GM21529 (cell line): ENCODE results near the gene LMF2.
"Not testable (repeated sequence)": the region's sequence is repeated elsewhere in the genome, so short reads cannot be mapped to it uniquely, and the experiment has no call there.

ENCODE experiments used
- ATAC-seq: cut with Tn5 transposase; IDR thresholded peaks from one replicate; pipeline ENCODE4 v1.9.1; 2021; ENCODE audit not compliant: unreplicated experiment

LMF2 gene

DNA sequence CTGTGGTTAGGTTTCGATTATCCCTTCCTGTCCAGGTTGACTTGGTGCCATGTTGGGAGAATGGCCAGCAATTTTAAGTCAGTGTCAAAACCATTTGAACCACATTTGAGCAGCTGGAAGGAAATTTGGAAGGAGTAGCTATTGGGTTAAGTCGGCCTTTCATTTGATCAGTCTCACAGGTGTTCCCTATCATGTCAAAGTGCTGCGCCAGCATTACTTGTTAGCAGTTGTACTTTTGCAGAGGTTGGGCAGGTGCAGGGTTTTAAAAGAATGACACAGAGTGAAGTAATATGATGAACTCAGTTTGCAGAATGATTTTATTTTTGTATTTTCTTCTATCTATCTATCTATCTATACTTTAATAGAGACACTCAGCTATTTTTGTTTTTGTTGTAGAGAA is 28.7 kb upstream of the LMF2 start:
- ATAC-seq, result no peak

- no peak for ATAC-seq
Observed at GRCh38 chr22:50535113-50535512, 27.6 kb upstream of the LMF2 start.

GRCh38 chr22:50533856-50534711 is 26.6 kb upstream of the LMF2 start:
- not testable (repeated sequence) for ATAC-seq

GRCh38 chr22:50532824-50533796 is 25.6 kb upstream of the LMF2 start:
- ATAC-seq, result no peak

- ATAC-seq, result no peak
Observed at GRCh38 chr22:50531962-50532674, 24.6 kb upstream of the LMF2 start.

DNA sequence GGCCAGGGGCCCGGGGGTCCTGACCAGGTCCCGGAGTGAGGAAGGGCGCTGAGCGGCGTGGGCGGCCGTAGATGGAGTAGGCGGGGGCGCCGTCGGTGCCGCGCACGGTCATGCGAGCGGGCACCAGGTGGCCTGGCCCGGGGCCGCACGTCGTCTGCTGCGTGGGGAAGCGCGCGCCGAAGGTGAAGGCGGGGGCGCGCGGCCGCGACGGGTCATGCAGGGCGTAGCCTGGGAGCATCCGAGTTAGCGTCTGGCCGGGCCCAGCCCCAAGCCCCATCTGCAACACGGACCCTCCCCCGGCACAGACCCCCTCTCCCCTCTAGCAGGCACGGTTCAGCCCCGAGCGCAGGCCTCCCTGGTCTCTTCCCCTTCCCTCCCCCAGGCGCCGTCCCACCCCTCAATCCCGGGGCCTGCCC is 24.1 kb upstream of the LMF2 start:
- ATAC-seq, result no peak

DNA sequence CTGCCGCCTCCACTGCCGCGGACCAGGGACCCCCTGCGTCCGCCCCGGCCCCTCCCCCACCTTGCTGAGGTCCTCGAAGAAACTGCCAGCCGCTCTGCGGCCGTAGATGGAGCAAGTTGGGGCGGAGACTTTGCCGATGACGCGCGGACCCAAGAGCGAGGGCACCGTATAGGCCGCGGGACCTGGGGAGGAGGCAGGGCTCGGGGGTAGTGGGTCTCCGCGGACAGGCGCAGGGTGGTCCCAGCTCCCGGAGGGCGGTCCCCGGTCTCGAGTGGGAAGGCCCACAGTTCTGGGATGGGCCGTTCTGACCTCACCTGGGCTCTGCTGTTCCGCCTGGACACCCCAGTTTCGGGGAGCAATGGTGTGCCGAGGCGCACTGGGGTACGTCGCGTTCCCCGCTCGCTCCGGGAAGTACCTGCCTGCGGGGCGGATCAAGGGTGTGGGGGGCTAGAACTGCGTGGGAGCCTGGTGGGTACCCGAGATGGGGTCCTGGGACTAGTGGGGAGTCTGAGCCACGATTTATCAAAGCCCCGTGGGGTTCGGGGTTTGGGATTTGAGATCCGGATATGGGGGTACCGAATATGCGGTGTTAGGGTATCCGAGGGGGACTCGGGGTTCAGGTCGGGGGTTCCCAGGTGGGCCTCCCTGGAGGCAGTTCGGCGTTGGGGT is 23.5 kb upstream of the LMF2 start:
- ATAC-seq, result peak; percentile 21

DNA sequence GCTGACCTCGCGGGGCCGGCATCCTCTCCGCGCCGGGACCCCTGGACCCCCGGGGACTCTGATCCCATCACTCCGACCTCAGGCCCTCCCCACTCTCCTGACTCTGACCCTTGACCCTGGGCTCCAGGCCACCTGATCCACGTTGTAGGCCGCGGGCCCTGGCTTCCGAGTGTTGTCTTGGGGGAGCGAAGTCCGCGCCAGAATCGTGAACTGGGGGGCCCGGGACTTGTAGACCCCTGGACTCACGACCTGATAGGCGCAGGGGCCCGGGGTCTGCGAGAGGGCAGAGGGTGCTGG is 23.0 kb upstream of the LMF2 start:
- peak; percentile 1 for ATAC-seq

- no peak for ATAC-seq
Observed at GRCh38 chr22:50529897-50530579, 22.5 kb upstream of the LMF2 start, which contains the start of gene TYMP. TYMP (minus strand) TSS chr22:50530012; CDS start chr22:50529709, 303 bp downstream.

- no peak for ATAC-seq
Observed at GRCh38 chr22:50529416-50529896, 22.0 kb upstream of the LMF2 start.

DNA sequence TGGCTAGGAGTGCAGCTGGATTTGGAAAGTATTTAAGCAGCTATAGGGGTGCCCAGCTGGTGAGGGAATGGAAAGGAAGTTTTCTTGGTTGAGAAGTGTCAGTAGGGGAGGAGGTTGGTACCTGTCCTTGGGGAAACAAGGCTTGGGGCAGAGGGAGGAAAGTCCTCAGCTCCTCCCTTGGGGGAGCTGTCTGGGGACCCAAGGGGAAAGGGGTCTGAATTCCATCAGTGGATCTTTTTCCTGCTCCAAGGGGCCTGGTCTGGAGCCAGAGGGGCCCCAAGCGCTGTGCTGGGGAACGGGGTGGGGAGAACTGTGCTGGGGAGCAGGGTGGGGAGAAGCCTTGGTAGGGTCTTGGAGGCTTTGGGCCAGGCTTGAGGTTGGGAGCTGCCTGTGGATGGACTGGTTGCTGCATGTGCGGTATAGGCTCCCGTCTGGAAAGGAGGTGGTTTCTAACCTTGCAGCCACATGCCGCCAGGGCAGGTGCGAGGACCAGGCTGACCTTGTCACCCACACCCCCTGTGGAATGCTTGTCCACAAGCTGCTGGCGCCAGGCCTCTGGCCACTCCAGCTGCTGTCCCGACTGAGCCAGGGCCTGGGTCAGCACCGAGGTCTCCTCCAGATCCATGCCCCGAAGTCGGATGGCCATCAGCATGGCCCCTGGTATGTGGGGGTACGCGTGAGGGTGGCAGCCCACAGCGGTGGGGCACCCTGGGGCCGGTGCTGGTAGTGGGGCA is 21.3 kb upstream of the LMF2 start:
- no peak for ATAC-seq

DNA sequence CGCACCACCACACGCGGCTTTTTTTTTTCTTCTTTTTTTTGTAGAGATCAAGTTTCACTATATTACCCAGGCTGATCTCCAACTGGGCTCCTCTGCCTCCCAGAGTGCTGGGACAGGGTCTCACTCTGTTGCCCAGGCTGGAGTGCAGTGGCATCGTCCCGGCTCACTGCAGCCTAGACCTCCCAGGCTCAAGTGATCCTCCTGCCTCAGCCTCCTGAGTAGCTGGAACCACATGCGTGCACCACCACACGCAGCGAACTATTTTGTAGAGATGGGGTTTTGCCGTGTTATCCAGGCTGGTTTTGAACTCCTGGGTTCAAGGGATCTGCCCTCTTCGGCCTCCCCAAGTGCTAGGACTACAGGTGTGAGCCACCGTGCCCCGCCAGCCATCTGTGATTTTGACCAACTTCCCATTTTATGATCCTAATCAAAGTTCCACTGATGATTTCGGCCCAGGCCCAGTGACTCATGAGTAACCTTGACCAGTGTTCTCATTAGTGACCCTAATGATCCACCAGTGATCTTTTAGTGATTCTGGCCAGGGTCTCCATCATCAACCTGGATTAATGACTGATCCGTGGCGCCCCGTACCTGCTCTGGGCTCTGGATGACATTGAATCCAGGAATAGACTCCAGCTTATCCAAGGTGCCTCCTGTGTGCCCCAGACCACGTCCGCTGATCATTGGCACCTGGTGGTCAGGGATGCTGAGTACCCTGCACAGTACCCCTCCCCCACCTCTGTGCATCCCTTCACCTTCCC is 20.6 kb upstream of the LMF2 start:
- ATAC-seq, result no peak

GRCh38 chr22:50526834-50527801 is 19.6 kb upstream of the LMF2 start:
- ATAC-seq, result peak; percentile 18

- ATAC-seq, result peak; percentile 23
Observed at GRCh38 chr22:50526108-50526833, 18.8 kb upstream of the LMF2 start.

DNA sequence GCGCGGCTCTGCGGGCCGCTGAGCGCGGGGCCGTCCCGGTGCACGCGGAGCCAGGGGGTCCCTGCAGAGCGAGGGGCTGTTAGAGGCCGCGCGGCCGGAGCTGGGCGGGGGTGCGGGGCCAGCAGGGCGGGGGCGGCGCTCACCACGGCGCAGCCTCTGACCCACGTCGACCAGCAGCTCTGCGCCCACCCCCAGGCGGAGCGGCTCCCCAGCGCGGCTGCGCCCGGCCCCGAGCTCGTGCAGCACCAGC is 18.3 kb upstream of the LMF2 start:
- ATAC-seq, result no peak

GRCh38 chr22:50525104-50525857 is 17.8 kb upstream of the LMF2 start, which contains the start of gene SCO2:
SCO2 (minus strand) TSS chr22:50525598; CDS start chr22:50524411, 1,187 bp downstream.
- ATAC-seq, result peak; percentile 31
